ENCODE results near the gene FRMD4A. TPM values are rescaled to one million over a fixed set of nuclear protein-coding genes. Genes with fewer than 3 reads are reported as not detected.

FRMD4A gene
- total RNA-seq, 4 donors from 2014 or later: 13.7 to 27.2 (median 19.6) TPM

DNA sequence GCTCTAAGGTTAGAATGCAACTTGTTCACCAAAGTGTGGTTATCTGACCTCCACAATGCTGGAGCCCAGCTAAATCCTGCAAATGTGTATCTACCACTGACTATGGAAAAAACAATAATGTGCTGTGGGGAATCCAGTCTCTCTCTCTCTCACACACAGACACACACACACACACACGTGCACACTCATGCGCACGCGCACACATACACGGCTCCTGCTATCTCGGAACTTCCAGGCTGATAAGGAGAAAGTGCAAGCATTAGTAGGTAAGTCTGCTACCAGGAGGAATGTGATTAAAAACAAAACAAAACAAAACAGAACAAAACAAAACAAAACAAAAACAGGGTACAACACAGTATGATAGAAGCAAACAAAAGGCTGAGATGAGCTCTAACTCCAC, 205.2 kb downstream of the FRMD4A start:
- no peaks in the 10 kb centered on the region for H3K4me1 ChIP-seq
- no peak for ATAC-seq
- no peak for TF ChIP-seq POLR2AphosphoS5 (IDR thresholded peaks at IDR 0.05)
- TF ChIP-seq, protein P1, sequence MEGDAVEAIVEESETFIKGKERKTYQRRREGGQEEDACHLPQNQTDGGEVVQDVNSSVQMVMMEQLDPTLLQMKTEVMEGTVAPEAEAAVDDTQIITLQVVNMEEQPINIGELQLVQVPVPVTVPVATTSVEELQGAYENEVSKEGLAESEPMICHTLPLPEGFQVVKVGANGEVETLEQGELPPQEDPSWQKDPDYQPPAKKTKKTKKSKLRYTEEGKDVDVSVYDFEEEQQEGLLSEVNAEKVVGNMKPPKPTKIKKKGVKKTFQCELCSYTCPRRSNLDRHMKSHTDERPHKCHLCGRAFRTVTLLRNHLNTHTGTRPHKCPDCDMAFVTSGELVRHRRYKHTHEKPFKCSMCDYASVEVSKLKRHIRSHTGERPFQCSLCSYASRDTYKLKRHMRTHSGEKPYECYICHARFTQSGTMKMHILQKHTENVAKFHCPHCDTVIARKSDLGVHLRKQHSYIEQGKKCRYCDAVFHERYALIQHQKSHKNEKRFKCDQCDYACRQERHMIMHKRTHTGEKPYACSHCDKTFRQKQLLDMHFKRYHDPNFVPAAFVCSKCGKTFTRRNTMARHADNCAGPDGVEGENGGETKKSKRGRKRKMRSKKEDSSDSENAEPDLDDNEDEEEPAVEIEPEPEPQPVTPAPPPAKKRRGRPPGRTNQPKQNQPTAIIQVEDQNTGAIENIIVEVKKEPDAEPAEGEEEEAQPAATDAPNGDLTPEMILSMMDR (IDR thresholded peaks at IDR 0.05): no peak
- no peak for TF ChIP-seq EP300 (IDR thresholded peaks at IDR 0.05)
- no peak for TF ChIP-seq POLR2A (IDR thresholded peaks at IDR 0.05)
- H3K27me3 ChIP-seq: no peaks in the 10 kb centered on the region
- 80 to 94% methylated on average over 6 of the region's 6 CpGs for WGBS, 2 donors (ENCODE audit: low coverage in 1 of 2)
- H3K36me3 ChIP-seq: no peaks in the 10 kb centered on the region
- H3K27ac ChIP-seq: no peak overlapping the region
- H3K9me3 ChIP-seq: no peaks in the 10 kb centered on the region
- no peak overlapping the region for H3K4me3 ChIP-seq

DNA sequence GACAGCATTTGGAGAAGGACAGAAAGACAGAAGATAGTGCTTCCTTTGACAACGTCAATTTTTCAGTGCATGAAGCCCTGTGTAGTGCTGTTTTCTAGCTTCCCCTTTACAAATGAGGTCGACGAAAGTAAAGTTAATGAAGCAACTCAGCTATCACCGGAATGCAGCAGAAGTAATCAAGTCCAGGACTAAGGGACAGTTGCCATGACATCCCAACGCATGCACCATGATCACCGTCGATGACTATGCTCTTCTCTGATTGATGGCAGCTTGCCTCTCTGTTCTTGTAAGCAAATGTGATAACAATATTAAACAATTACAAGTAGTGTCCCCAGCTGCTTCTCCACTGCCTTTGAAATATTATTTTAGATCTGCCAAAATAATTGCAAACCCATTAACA, 205.8 kb downstream of the FRMD4A start:
- 49 to 90% methylated on average over 2 to 5 of the region's 7 CpGs for WGBS, 2 donors (ENCODE audit: low coverage in 1 of 2)
- Histone ChIP-seq H3K9me3 (no peaks in the 10 kb centered on the region), H3K27me3 (no peaks in the 10 kb centered on the region), H3K27ac (no peak overlapping the region), H3K4me3 (no peak overlapping the region), H3K36me3 (no peaks in the 10 kb centered on the region), H3K4me1 (no peaks in the 10 kb centered on the region)
- TF ChIP-seq POLR2A (IDR thresholded peaks at IDR 0.05) (no peak), POLR2AphosphoS5 (IDR thresholded peaks at IDR 0.05) (no peak), EP300 (IDR thresholded peaks at IDR 0.05) (no peak)
- TF ChIP-seq, protein P1 (IDR thresholded peaks at IDR 0.05): no peak
- ATAC-seq: no peak

DNA sequence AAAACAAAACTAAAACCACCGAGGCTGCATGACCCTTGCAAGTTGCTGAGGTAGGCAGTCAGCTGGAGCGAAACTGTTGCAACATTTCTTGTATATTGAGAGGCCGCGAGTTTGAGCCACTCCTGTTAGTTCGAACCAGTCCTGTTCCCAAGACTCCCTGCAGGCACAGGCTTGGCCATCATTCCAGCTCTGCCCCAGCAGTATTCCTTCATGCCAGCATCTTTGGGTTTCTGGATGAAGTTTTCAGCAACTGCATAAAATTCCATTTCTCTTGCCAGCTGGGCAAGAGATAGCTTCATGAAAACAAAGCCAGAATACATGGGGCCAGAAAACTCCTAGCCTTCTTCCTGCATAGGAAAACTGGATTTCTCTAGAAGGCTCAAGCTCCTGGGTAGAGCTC, 207.6 kb downstream of the FRMD4A start:
- no peaks in the 10 kb centered on the region for H3K4me1 ChIP-seq
- H3K27me3 ChIP-seq: no peaks in the 10 kb centered on the region
- no peaks in the 10 kb centered on the region for H3K9me3 ChIP-seq
- WGBS, 2 donors (ENCODE audit: low coverage in 1 of 2): 75 to 87% methylated on average over 4 to 5 of the region's 5 CpGs
- TF ChIP-seq, protein P1 (IDR thresholded peaks at IDR 0.05): no peak
- TF ChIP-seq POLR2A (IDR thresholded peaks at IDR 0.05) (no peak), EP300 (IDR thresholded peaks at IDR 0.05) (no peak)
- ATAC-seq: no peak
- H3K4me3 ChIP-seq: no peak overlapping the region
- no peaks in the 10 kb centered on the region for H3K36me3 ChIP-seq
- H3K27ac ChIP-seq: no peak overlapping the region

DNA sequence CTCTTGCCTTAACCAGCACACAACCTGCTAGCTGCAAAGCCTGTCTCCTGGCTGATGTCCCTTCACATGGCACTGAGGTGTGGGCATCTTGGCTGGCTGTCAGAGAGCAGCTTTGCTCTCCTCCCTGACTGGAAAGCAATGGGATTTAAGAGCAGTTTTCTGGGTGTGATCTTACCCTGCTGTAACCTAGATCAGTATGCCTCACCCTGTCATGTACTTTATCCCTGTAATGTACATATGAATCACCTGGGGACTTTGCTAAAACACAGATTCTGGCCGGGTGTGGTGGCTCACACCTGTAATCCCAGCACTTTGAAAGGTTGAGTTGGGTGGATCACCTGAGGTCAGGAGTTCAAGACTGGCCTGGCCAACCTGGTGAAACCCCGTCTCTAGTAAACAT, 209.9 kb downstream of the FRMD4A start:
- ATAC-seq: no peak
- TF ChIP-seq POLR2AphosphoS5 (IDR thresholded peaks at IDR 0.05) (no peak), POLR2A (IDR thresholded peaks at IDR 0.05) (no peak), EP300 (IDR thresholded peaks at IDR 0.05) (no peak)
- TF ChIP-seq, protein P1 (IDR thresholded peaks at IDR 0.05): no peak

DNA sequence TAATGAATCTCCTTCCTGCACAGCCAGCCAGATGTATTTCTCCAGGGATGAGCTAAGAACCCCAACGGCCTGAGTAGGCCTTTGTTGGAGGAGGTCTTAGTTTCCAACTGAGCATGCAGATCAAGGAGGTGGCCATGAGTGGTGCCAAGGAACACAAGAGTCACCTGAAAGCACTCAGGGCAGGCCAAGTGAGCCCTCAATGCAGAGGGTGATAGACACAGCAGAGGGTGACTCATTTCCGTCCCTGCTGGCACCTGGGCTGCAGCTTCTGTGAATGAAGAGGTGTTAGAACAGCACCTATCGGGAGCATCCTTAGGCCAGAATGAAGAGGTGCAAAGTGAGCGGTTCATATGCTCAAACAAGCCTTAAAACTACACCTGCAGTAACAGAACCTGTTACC, 211.8 kb downstream of the FRMD4A start:
- no peak overlapping the region for H3K27ac ChIP-seq
- 83% methylated on average over 3 of the region's 4 CpGs; no CpG with 5 or more reads in 1 of the 2 donors for WGBS, 2 donors (ENCODE audit: low coverage in 1 of 2)
- no peaks in the 10 kb centered on the region for H3K27me3 ChIP-seq
- no peak for ATAC-seq
- no peaks in the 10 kb centered on the region for H3K4me1 ChIP-seq
- no peaks in the 10 kb centered on the region for H3K36me3 ChIP-seq
- no peaks in the 10 kb centered on the region for H3K9me3 ChIP-seq
- no peak for TF ChIP-seq POLR2A (IDR thresholded peaks at IDR 0.05)
- TF ChIP-seq EP300 (IDR thresholded peaks at IDR 0.05): no peak
- TF ChIP-seq, protein P1 (IDR thresholded peaks at IDR 0.05): no peak
- no peak for TF ChIP-seq POLR2AphosphoS5 (IDR thresholded peaks at IDR 0.05)
- H3K4me3 ChIP-seq: no peak overlapping the region

More for the DNA sequence above, 209.9 kb downstream of the FRMD4A start:
- Histone ChIP-seq H3K27me3 (no peaks in the 10 kb centered on the region), H3K4me3 (no peak overlapping the region), H3K36me3 (no peaks in the 10 kb centered on the region), H3K27ac (no peak overlapping the region), H3K4me1 (no peaks in the 10 kb centered on the region), H3K9me3 (no peaks in the 10 kb centered on the region)
- WGBS, 2 donors (ENCODE audit: low coverage in 1 of 2): 100% methylated on average over 1 of the region's 2 CpGs; no CpG with 5 or more reads in 1 of the 2 donors
